Colon (tissue), 2 donors: ENCODE results near the gene RNF38.

ENCODE experiments used
- FAIRE-seq: peaks from 2 replicates; lab custom pipeline; 2012; peaks lifted over from hg19 to GRCh38; lab: Jason Lieb, UNC
- donor health status: control.
- donor health status: control.

The RNF38 gene

DNA sequence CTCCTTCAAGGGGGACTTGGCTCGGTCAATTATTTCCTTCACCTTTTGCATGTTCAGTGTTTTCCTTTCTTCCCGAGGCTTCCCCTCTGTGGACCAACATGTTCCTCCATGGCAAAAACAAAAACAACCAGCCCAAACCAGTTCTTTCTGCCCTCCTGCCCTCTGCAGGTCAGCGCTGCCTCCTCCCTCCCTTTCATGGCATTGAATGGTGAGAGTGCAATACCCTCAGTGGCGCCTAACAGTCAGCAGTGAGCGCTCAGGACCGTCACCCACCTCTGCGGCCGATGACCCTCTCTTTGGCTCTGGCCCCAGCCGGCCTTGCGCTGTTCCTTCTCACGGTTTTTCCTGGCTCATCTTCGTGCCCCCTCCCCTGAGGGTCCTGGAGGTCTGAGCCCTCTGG lies 107.4 kb downstream of the RNF38 start:
- FAIRE-seq, result no peak

DNA sequence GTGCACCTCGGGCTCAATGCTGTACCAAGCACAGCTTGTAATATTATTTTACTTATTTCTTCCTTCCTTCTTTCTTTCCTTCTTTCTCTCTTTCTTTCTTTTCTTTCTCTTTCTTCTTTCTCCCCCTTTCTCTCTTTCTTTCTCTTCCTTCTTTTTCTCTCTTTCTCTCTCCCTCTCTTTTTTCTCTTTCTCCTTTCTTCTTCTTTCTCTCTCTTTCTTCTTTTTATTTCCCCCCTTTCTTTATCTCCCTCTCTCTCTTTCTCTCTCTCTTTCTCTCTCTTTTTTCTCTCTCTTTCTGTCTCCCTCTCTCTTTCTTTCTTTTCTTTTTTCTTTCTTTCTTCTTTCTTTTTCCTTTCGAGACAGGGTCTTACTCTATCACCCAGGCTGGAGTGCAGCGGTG lies 109.1 kb downstream of the RNF38 start:
- FAIRE-seq, result no peak

DNA sequence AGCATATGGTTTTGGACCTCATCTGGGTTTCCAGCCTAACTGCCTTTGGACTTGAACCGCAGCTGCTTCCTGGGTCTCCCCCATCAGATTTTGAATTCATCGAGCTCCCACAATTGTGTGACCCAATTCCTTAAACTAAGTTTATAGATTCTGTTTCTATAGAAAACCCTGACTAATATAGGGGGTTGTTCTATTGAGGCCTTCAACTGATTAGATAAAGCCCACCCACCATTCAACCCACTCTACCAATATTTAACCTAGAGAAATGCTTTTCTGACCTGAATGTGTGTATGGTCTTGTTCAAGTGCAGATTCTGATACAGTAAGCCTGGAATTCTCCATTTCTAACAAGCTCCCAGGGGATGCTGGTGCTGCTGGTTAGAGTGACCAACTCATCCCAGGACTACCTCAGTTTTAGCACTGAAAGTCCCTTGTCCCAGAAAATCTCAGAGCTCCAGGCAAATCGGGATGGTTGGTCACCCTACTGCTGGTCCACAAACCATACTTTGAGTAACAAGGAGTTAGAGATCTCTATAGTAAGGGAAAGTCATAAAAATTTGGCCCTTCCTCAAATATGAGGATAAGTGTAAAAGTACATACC lies 110.1 kb downstream of the RNF38 start:
- FAIRE-seq, result no peak

DNA sequence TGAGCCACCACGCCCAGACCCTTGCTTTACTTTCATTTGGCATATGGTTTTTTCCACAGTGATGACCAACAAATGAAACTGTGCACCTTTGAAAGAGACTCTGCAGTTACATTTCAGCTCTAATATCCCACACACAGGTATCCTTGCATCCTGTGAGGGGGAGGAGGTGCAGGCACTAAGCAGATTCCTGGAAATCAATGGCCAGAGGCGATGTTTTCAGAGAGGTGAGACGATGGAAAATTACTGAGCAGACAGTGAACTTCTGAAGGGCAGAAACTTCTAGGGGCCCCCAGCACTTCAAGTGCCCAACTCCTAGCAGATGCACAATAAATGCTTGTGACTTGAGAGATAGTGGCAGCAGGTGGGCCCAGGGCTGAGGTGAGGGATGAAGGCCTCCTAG lies 112.0 kb downstream of the RNF38 start:
- no peak for FAIRE-seq
